Pancreas (tissue), 10 donors: ENCODE measurements around the gene AQP12A. TPM values are rescaled to one million over a fixed set of nuclear protein-coding genes. Genes with fewer than 3 reads are reported as not detected.

Experiments
- ATAC-seq, 4 donors: fragments of 200-7000 bp; cut with Tn5 transposase; one replicate each; pipeline versions ENCODE4 v1.8.0 to v1.9.1; 2020; ENCODE audit warnings: mild to moderate bottlenecking in 4 of 4, moderate library complexity in 4 of 4
- DNase-seq, 6 donors: peaks; one replicate each; pipeline ENCODE4 v3.0.0-alpha.2; 2020
- FAIRE-seq: peaks from 2 replicates; lab custom pipeline; 2012; peaks lifted over from hg19 to GRCh38; lab: Jason Lieb, UNC
- H3K27ac ChIP-seq, 4 donors: fragments of 200-600 bp; sonication (generic); 1 replicate in 3 of 4; 2 replicates in 1 of 4; pipeline versions ENCODE4 v1.5.0 to v1.8.0; 2020
- H3K27me3 ChIP-seq, 4 donors: fragments of 200-600 bp; one replicate each; pipeline ENCODE4 v1.8.0; 2021
- H3K36me3 ChIP-seq, 3 donors: fragments of 200-600 bp; sonication (generic) in 1 of 3; one replicate each; pipeline versions ENCODE4 v1.5.0 to v1.8.0; 2020 to 2021
- H3K4me1 ChIP-seq, 3 donors: fragments of 200-600 bp; one replicate each; pipeline ENCODE4 v1.8.0; 2021
- H3K4me3 ChIP-seq, 4 donors: fragments of 200-600 bp; sonication (generic) in 2 of 4; one replicate each; pipeline versions ENCODE4 v1.5.0 to v1.8.0; 2020 to 2021
- H3K9me3 ChIP-seq, 4 donors: fragments of 200-600 bp; one replicate each; pipeline ENCODE4 v1.8.0; 2021
- WGBS, 2 donors: extraction: QIAGEN DNeasy Blood & Tissue Kit; methylation state at CpG; one replicate each; pipeline ENCODE4 v1.1.7; 2013; 5-methylcytosine and 5-hydroxymethylcytosine counted together
- intact Hi-C, 3 donors: fragments of 100-400 bp; cut with DNase I; formaldehyde crosslinking; loops; one replicate each; pipeline versions ENCODE4 v1.11.1 to v1.14.2; 2022
- polyA plus RNA-seq, 2 donors: library from polyadenylated mRNA; stranded (reverse); fragments of 200-250 nt; gene quantifications; one replicate each; pipeline ENCODE4 v1.2.3, GENCODE V29; 2013
- total RNA-seq, 6 donors: library from RNA; stranded (reverse); fragmentation: NEBNext Ultra II Directional in 4 of 6; extraction: Animal tissue kit (Norgen Biotek cat#: 25700) in 4 of 6; gene quantifications; one replicate each; pipeline versions ENCODE4 v1.2.1 to v1.2.4, GENCODE V29; 2021 to 2023
- TF ChIP-seq, protein P1 (sequence below), 4 donors: fragments of 200-600 bp; sonication (generic) in 3 of 4; IDR thresholded peaks; one replicate each; pipeline versions ENCODE4 v1.5.0 to v1.8.0; 2021; ENCODE audit warnings: antibody characterized with exemption in 4 of 4
- donor health status: healthy with polysubstance abuse.
- donor health status: DM: no; HTN: no; CAD: no; lungs with moderate emphysema.
- donor health status: DM: no; HTN: no; CAD: no.
- donor health status: control.
- donor health status: control.
- donor health status: Bipolar disorder and iron deficiency.
- donor health status: DM: yes; HTN: yes; CAD: no.
- donor health status: DM: no; HTN: no; CAD: no.
- donor health status: DM: no; HTN: no; CAD: no.
- donor health status: DM: yes; HTN: yes; CAD: no.

AQP12A gene
- total and polyA plus RNA-seq, 8 donors = 46.6 to 744 (median 122) TPM

- WGBS, 2 donors = 86 to 92% methylated on average over 10 to 13 of the region's 13 CpGs
- DNase-seq = no peak
Observed at GRCh38 chr2:240742602-240743095, 51.0 kb downstream of the AQP12A start.

DNA sequence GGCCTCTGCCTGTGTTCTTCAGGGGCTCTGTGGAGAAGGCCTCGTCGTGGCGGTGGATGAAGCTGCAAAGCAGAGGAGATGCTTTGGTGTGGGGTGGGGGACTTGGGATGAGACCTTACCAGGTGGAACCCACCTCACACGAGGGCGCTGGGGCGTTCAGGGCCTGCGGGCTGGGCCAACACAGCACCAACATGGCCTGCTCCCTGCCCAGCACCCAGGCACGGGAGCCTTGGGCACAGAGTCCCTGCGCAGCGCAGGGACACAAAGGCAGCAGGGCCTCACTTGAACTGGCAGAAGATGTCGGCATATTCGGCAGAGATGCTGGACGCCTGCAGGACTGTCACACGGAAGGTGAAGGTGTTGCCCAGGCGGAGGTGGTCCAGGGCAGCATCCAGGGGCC lies 53.8 kb downstream of the AQP12A start:
- TF ChIP-seq, protein P1, sequence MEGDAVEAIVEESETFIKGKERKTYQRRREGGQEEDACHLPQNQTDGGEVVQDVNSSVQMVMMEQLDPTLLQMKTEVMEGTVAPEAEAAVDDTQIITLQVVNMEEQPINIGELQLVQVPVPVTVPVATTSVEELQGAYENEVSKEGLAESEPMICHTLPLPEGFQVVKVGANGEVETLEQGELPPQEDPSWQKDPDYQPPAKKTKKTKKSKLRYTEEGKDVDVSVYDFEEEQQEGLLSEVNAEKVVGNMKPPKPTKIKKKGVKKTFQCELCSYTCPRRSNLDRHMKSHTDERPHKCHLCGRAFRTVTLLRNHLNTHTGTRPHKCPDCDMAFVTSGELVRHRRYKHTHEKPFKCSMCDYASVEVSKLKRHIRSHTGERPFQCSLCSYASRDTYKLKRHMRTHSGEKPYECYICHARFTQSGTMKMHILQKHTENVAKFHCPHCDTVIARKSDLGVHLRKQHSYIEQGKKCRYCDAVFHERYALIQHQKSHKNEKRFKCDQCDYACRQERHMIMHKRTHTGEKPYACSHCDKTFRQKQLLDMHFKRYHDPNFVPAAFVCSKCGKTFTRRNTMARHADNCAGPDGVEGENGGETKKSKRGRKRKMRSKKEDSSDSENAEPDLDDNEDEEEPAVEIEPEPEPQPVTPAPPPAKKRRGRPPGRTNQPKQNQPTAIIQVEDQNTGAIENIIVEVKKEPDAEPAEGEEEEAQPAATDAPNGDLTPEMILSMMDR (IDR thresholded peaks at IDR 0.05) = no peak

More at GRCh38 chr2:240742602-240743095, 51.0 kb downstream of the AQP12A start:
- H3K4me3 ChIP-seq = no peak overlapping the region
- peaks cover 0 to 30% (median 0%) of the 10 kb centered on the region in 3 donors for H3K36me3 ChIP-seq
- no peak overlapping the region for H3K27ac ChIP-seq
- no peaks in the 10 kb centered on the region for H3K4me1 ChIP-seq
- no peaks in the 10 kb centered on the region for H3K27me3 ChIP-seq
- no peak for ATAC-seq
- intact Hi-C loops = no loop called here
- no peak for FAIRE-seq
- no peaks in the 10 kb centered on the region for H3K9me3 ChIP-seq
- TF ChIP-seq, protein P1 (IDR thresholded peaks at IDR 0.05) = no peak

GRCh38 chr2:240745962-240746361 lies 54.3 kb downstream of the AQP12A start:
- WGBS, 2 donors = 90 to 95% methylated on average over 15 of the region's 15 CpGs
- intact Hi-C loops = no loop called here

More for the DNA sequence above, 53.8 kb downstream of the AQP12A start:
- Histone ChIP-seq H3K4me3 (no peak overlapping the region), H3K27me3 (no peaks in the 10 kb centered on the region), H3K27ac (no peak overlapping the region), H3K36me3 (peaks cover 0 to 27% (median 0%) of the 10 kb centered on the region in 3 donors), H3K4me1 (no peaks in the 10 kb centered on the region), H3K9me3 (no peaks in the 10 kb centered on the region)
- DNase-seq (no peak), ATAC-seq (no peak), FAIRE-seq (no peak)
- WGBS, 2 donors = 90 to 95% methylated on average over 15 of the region's 15 CpGs
- intact Hi-C loops = no loop called here

GRCh38 chr2:240746671-240747070 lies 55.0 kb downstream of the AQP12A start:
- 94 to 96% methylated on average over 16 of the region's 16 CpGs for WGBS, 2 donors
- Histone ChIP-seq H3K27ac (no peak overlapping the region), H3K4me3 (no peak overlapping the region), H3K9me3 (no peaks in the 10 kb centered on the region), H3K36me3 (peaks cover 0 to 27% (median 0%) of the 10 kb centered on the region in 3 donors), H3K27me3 (no peaks in the 10 kb centered on the region), H3K4me1 (no peaks in the 10 kb centered on the region)
- ATAC-seq = no peak
- intact Hi-C loops = no loop called here
- TF ChIP-seq, protein P1 (IDR thresholded peaks at IDR 0.05) = no peak
- DNase-seq = no peak
- no peak for FAIRE-seq

More at GRCh38 chr2:240745962-240746361, 54.3 kb downstream of the AQP12A start:
- TF ChIP-seq, protein P1 (IDR thresholded peaks at IDR 0.05) = no peak
- Histone ChIP-seq H3K4me1 (no peaks in the 10 kb centered on the region), H3K27me3 (no peaks in the 10 kb centered on the region), H3K4me3 (no peak overlapping the region), H3K27ac (no peak overlapping the region), H3K9me3 (no peaks in the 10 kb centered on the region), H3K36me3 (peaks cover 0 to 27% (median 0%) of the 10 kb centered on the region in 3 donors)
- FAIRE-seq = no peak
- DNase-seq = no peak
- no peak for ATAC-seq

GRCh38 chr2:240747256-240747655 lies 55.6 kb downstream of the AQP12A start:
- H3K27me3 ChIP-seq = no peaks in the 10 kb centered on the region
- no peak overlapping the region for H3K4me3 ChIP-seq
- no peaks in the 10 kb centered on the region for H3K9me3 ChIP-seq
- no peak for FAIRE-seq
- DNase-seq = no peak
- H3K36me3 ChIP-seq = peaks cover 0 to 27% (median 0%) of the 10 kb centered on the region in 3 donors
- WGBS, 2 donors = 93 to 94% methylated on average over 8 to 11 of the region's 11 CpGs
- no peak for ATAC-seq
- no peaks in the 10 kb centered on the region for H3K4me1 ChIP-seq
- no peak overlapping the region for H3K27ac ChIP-seq
- TF ChIP-seq, protein P1 (IDR thresholded peaks at IDR 0.05) = no peak
- intact Hi-C loops = no loop called here
